ENCODE data around the gene SPEF2. TPM values are rescaled to one million over a fixed set of nuclear protein-coding genes. Genes with fewer than 3 reads are reported as not detected.

Gene SPEF2
- total RNA-seq, 5 donors from 2014 or later (not counting 1 experiment from before 2014, with no cell fraction given): 6.0 to 12.3 (median 11.3) TPM

DNA sequence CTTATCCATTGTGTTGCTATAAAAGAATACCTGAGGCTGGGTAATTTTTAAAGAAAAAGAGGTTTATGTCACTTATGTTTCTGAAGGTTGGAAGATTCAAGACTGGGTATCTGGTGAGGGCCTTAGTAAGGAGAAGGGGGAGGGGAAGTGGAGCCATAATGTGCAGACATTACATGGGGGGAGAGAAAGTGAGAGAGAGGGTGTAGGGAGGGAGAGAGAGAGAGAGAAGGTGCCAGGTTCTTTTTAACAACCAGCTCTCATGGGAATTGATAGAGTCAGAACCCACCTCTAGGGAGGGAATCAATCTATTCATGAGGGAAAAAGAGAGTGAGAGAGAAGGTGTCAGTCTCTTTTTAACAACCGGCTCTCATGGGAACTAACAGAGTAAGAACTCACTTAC is 29.5 kb downstream of the SPEF2 start:
- WGBS (ENCODE audit: insufficient coverage): no CpG with 5 or more reads among the region's 1 CpG
- H3K4me3 ChIP-seq (ENCODE audit: control insufficient read depth in 1 of 2, extremely low read depth in 1 of 2, low read length in 1 of 2): no peak overlapping the region
- H3K36me3 Mint-ChIP-seq: peaks cover 25% of the 10 kb centered on the region
- no peak overlapping the region for H3K27ac ChIP-seq (ENCODE audit: low read length)
- no peaks in the 10 kb centered on the region for H3K9me3 Mint-ChIP-seq
- no peak overlapping the region for H3K27ac Mint-ChIP-seq
- H3K27me3 Mint-ChIP-seq: no peaks in the 10 kb centered on the region
- no peaks in the 10 kb centered on the region for H3K27me3 ChIP-seq (replicated peaks in 1 of 2; ENCODE audit: control insufficient read depth in 2 of 2, extremely low read depth in 1 of 2, insufficient read depth in 2 of 2, low read length in 1 of 2)
- peaks cover 0 to 4% of the 10 kb centered on the region in 2 experiments for H3K4me1 ChIP-seq (ENCODE audit: control insufficient read depth in 1 of 2, extremely low read depth in 1 of 2, insufficient read depth in 2 of 2, low read length in 2 of 2)
- peaks cover 0 to 2% of the 10 kb centered on the region in 2 donors for H3K36me3 ChIP-seq (ENCODE audit: control insufficient read depth in 2 of 2, extremely low read depth in 1 of 2, insufficient read depth in 1 of 2, low read length in 1 of 2)
- POLR2A ChIA-PET: no interaction called here
- CTCF ChIA-PET: interaction anchor here in 1 of 2 donors (0.6 kb wide), 1 partner anchor 137 kb away, joined by 3 read pairs; no protein-coding TSS in a partner anchor
- H3K4me3 Mint-ChIP-seq: no peak overlapping the region
- no peak for DNase-seq
- ATAC-seq (replicated peaks in 1 of 4): no peak
- H3K9me3 ChIP-seq: no peaks in the 10 kb centered on the region
- peaks cover 6 to 9% (median 8%) of the 10 kb centered on the region in 3 donors for H3K4me1 Mint-ChIP-seq

GRCh38 chr5:35647712-35648111 is 30.0 kb downstream of the SPEF2 start:
- no peak overlapping the region for H3K27ac Mint-ChIP-seq
- no peaks in the 10 kb centered on the region for H3K9me3 Mint-ChIP-seq
- ChIA-PET POLR2A (no interaction called here), CTCF (no interaction called here)
- H3K4me1 ChIP-seq (ENCODE audit: control insufficient read depth in 1 of 2, extremely low read depth in 1 of 2, insufficient read depth in 2 of 2, low read length in 2 of 2): peaks cover 0 to 4% of the 10 kb centered on the region in 2 experiments
- no CpG with 5 or more reads among the region's 1 CpG for WGBS (ENCODE audit: insufficient coverage)
- no peak overlapping the region for H3K27ac ChIP-seq (ENCODE audit: low read length)
- no peak overlapping the region for H3K4me3 Mint-ChIP-seq
- H3K4me1 Mint-ChIP-seq: peaks cover 6 to 9% (median 8%) of the 10 kb centered on the region in 3 donors
- no peaks in the 10 kb centered on the region for H3K27me3 ChIP-seq (replicated peaks in 1 of 2; ENCODE audit: control insufficient read depth in 2 of 2, extremely low read depth in 1 of 2, insufficient read depth in 2 of 2, low read length in 1 of 2)
- H3K36me3 Mint-ChIP-seq: peaks cover 22% of the 10 kb centered on the region
- H3K27me3 Mint-ChIP-seq: no peaks in the 10 kb centered on the region
- no peak for ATAC-seq (replicated peaks in 1 of 4)
- H3K4me3 ChIP-seq (ENCODE audit: control insufficient read depth in 1 of 2, extremely low read depth in 1 of 2, low read length in 1 of 2): no peak overlapping the region
- DNase-seq: no peak
- H3K36me3 ChIP-seq (ENCODE audit: control insufficient read depth in 2 of 2, extremely low read depth in 1 of 2, insufficient read depth in 1 of 2, low read length in 1 of 2): peaks cover 0 to 2% of the 10 kb centered on the region in 2 donors
- H3K9me3 ChIP-seq: no peaks in the 10 kb centered on the region

GRCh38 chr5:35651002-35651756 is 33.5 kb downstream of the SPEF2 start:
- H3K27me3 ChIP-seq (replicated peaks in 1 of 2; ENCODE audit: control insufficient read depth in 2 of 2, extremely low read depth in 1 of 2, insufficient read depth in 2 of 2, low read length in 1 of 2): no peaks in the 10 kb centered on the region
- ChIA-PET POLR2A (interaction anchor here in 1 of 2 donors (0.5 to 2.2 kb wide), 6 partner anchors 23 to 1150 kb away, joined by 3 to 12 read pairs (median 3); partner anchors contain the start of gene IL7R), CTCF (interaction anchor here (0.5 to 7.9 kb wide), 30 partner anchors 9 to 564 kb away, joined by 3 to 129 read pairs (median 4); partner anchors contain the start of gene SPEF2 (in 2 of the 2))
- Mint-ChIP-seq H3K27ac (peak overlapping the region; percentile 45 to 66), H3K27me3 (no peaks in the 10 kb centered on the region), H3K4me3 (no peak overlapping the region), H3K4me1 (peaks cover 6 to 9% (median 8%) of the 10 kb centered on the region in 3 donors), H3K36me3 (peaks cover 4% of the 10 kb centered on the region), H3K9me3 (no peaks in the 10 kb centered on the region)
- WGBS (ENCODE audit: insufficient coverage): 0% methylated on average over 1 of the region's 4 CpGs
- H3K9me3 ChIP-seq: no peaks in the 10 kb centered on the region
- no peak overlapping the region for H3K27ac ChIP-seq (ENCODE audit: low read length)
- ATAC-seq (replicated peaks in 1 of 4): peak; percentile 86 to 96 (median 94)
- peak; percentile 15 to 79 (median 58) for DNase-seq
- no peak overlapping the region for H3K4me3 ChIP-seq (ENCODE audit: control insufficient read depth in 1 of 2, extremely low read depth in 1 of 2, low read length in 1 of 2)
- no peaks in the 10 kb centered on the region for H3K36me3 ChIP-seq (ENCODE audit: control insufficient read depth in 2 of 2, extremely low read depth in 1 of 2, insufficient read depth in 1 of 2, low read length in 1 of 2)
- peaks cover 0 to 4% of the 10 kb centered on the region in 2 experiments for H3K4me1 ChIP-seq (ENCODE audit: control insufficient read depth in 1 of 2, extremely low read depth in 1 of 2, insufficient read depth in 2 of 2, low read length in 2 of 2)

DNA sequence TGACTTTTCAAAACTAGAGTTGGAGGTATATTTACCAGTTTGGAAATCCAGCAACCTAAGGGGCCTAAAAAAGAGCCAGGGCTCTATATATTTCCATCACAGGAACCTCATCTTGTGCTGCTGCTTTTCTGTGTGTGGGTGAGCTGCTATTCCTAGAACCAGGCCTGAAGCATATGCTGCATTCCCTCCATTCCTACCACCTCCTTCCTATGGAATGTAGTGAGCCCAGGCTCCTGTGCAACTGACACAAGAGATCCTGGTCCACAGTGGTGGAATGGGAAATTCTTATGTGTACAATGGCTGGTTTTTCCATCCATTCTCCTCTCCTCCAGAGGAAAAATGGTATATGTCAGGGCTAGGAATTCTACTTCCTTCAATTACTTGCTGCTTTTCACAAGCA is 39.1 kb downstream of the SPEF2 start:
- Histone ChIP-seq H3K27me3 (replicated peaks in 1 of 2; ENCODE audit: control insufficient read depth in 2 of 2, extremely low read depth in 1 of 2, insufficient read depth in 2 of 2, low read length in 1 of 2) (no peaks in the 10 kb centered on the region), H3K4me3 (ENCODE audit: control insufficient read depth in 1 of 2, extremely low read depth in 1 of 2, low read length in 1 of 2) (no peak overlapping the region), H3K27ac (ENCODE audit: low read length) (no peak overlapping the region), H3K36me3 (ENCODE audit: control insufficient read depth in 2 of 2, extremely low read depth in 1 of 2, insufficient read depth in 1 of 2, low read length in 1 of 2) (no peaks in the 10 kb centered on the region), H3K9me3 (no peaks in the 10 kb centered on the region), H3K4me1 (ENCODE audit: control insufficient read depth in 1 of 2, extremely low read depth in 1 of 2, insufficient read depth in 2 of 2, low read length in 2 of 2) (peaks cover 0 to 8% of the 10 kb centered on the region in 2 experiments)
- Mint-ChIP-seq H3K4me1 (peaks cover 19 to 24% (median 20%) of the 10 kb centered on the region in 3 donors), H3K27ac (no peak overlapping the region), H3K4me3 (no peak overlapping the region), H3K27me3 (no peaks in the 10 kb centered on the region), H3K9me3 (peaks cover 0 to under 1% (median 0%) of the 10 kb centered on the region in 3 donors), H3K36me3 (peaks cover 7% of the 10 kb centered on the region)
- DNase-seq: no peak
- ChIA-PET POLR2A (interaction anchor here in 1 of 2 donors (0.6 kb wide), 1 partner anchor 131 kb away, joined by 3 read pairs; no protein-coding TSS in a partner anchor), CTCF (interaction anchor here (1.7 to 7.9 kb wide), 2 partner anchors 268 to 269 kb away, joined by 7 to 90 read pairs; no protein-coding TSS in a partner anchor)
- ATAC-seq (replicated peaks in 1 of 4): no peak

DNA sequence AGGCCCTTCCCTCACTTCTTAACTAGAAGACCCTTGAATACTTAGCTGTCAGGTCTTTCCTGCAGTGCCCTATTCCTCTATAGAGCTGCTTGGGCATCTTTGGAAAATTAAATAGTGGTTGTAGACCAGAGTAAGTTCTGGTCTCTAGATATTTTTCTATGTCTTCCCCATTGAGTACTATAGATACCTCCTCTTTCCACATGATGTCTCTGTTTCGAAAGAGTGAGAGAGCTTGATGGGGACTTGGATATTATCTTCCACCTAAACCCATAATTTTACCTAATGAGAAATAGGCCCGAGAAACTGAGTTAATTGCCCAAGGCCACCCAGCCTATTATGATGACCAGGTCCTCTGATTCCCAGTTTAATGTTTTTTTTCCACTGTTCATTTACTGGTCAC is 40.2 kb downstream of the SPEF2 start:
- no peak overlapping the region for H3K4me3 Mint-ChIP-seq
- DNase-seq (peak in 1 of 35 experiments; percentile 30), ATAC-seq (replicated peaks in 1 of 4) (peak in 3 of 4 experiments; percentile 54 to 75 (median 58))
- H3K27ac ChIP-seq (ENCODE audit: low read length): no peak overlapping the region
- ChIA-PET CTCF (interaction anchor here (0.9 to 3.7 kb wide), 9 partner anchors 8 to 268 kb away, joined by 3 to 32 read pairs (median 4); no protein-coding TSS in a partner anchor), POLR2A (no interaction called here)
- no peaks in the 10 kb centered on the region for H3K9me3 ChIP-seq
- peak overlapping the region; percentile 41 to 62 for H3K27ac Mint-ChIP-seq
- WGBS (ENCODE audit: insufficient coverage): no CpG with 5 or more reads among the region's 2 CpGs
- no peak overlapping the region for H3K4me3 ChIP-seq (ENCODE audit: control insufficient read depth in 1 of 2, extremely low read depth in 1 of 2, low read length in 1 of 2)
- H3K4me1 Mint-ChIP-seq: peaks cover 19 to 24% (median 19%) of the 10 kb centered on the region in 3 donors
- H3K27me3 ChIP-seq (replicated peaks in 1 of 2; ENCODE audit: control insufficient read depth in 2 of 2, extremely low read depth in 1 of 2, insufficient read depth in 2 of 2, low read length in 1 of 2): no peaks in the 10 kb centered on the region
- no peaks in the 10 kb centered on the region for H3K36me3 ChIP-seq (ENCODE audit: control insufficient read depth in 2 of 2, extremely low read depth in 1 of 2, insufficient read depth in 1 of 2, low read length in 1 of 2)
- H3K4me1 ChIP-seq (ENCODE audit: control insufficient read depth in 1 of 2, extremely low read depth in 1 of 2, insufficient read depth in 2 of 2, low read length in 2 of 2): peaks cover 0 to 8% of the 10 kb centered on the region in 2 experiments
- peaks cover 0 to 10% (median 0%) of the 10 kb centered on the region in 3 donors for H3K9me3 Mint-ChIP-seq
- H3K36me3 Mint-ChIP-seq: peaks cover 18% of the 10 kb centered on the region
- H3K27me3 Mint-ChIP-seq: no peaks in the 10 kb centered on the region

DNA sequence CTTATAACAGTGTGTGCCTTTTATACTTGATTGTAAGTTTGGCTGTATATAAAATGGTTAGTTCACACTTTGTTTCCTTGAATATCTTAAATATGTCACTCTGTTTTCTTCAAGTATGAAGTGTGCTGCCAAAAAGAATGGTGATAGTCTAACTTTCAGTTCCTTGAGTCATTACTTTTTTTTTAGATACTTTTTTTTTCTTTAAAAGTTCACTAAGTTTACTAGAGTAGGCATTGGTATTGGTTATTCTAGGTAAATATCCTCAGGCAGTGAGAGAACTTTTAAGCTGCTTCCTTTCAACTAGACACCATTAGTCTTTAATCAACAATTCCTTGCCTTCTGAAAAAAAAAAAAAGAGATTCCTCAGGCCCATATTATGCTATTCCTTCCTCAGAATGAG is 41.9 kb downstream of the SPEF2 start:
- DNase-seq (no peak), ATAC-seq (replicated peaks in 1 of 4) (no peak)
- Mint-ChIP-seq H3K36me3 (peaks cover 30% of the 10 kb centered on the region), H3K27ac (peak overlapping the region; percentile 8 to 56), H3K27me3 (no peaks in the 10 kb centered on the region), H3K4me1 (peaks cover 24 to 38% (median 27%) of the 10 kb centered on the region in 3 donors), H3K4me3 (peak overlapping the region in 1 of 3 donors; percentile 17), H3K9me3 (peaks cover 0 to 10% (median 0%) of the 10 kb centered on the region in 3 donors)
- Histone ChIP-seq H3K4me3 (ENCODE audit: control insufficient read depth in 1 of 2, extremely low read depth in 1 of 2, low read length in 1 of 2) (no peak overlapping the region), H3K27me3 (replicated peaks in 1 of 2; ENCODE audit: control insufficient read depth in 2 of 2, extremely low read depth in 1 of 2, insufficient read depth in 2 of 2, low read length in 1 of 2) (no peaks in the 10 kb centered on the region), H3K9me3 (no peaks in the 10 kb centered on the region), H3K4me1 (ENCODE audit: control insufficient read depth in 1 of 2, extremely low read depth in 1 of 2, insufficient read depth in 2 of 2, low read length in 2 of 2) (peaks cover 0 to 8% of the 10 kb centered on the region in 2 experiments), H3K27ac (ENCODE audit: low read length) (no peak overlapping the region), H3K36me3 (ENCODE audit: control insufficient read depth in 2 of 2, extremely low read depth in 1 of 2, insufficient read depth in 1 of 2, low read length in 1 of 2) (no peaks in the 10 kb centered on the region)
- ChIA-PET POLR2A (interaction anchor here in 1 of 2 donors (0.6 to 0.7 kb wide), 2 partner anchors 12 to 109 kb away, joined by 3 read pairs; no protein-coding TSS in a partner anchor), CTCF (interaction anchor here (0.6 to 3.7 kb wide), 9 partner anchors 8 to 266 kb away, joined by 3 to 32 read pairs (median 4); no protein-coding TSS in a partner anchor)
